Astrocyte of the hippocampus (primary cell): ENCODE measurements around the gene BAMBI.
A peak's percentile ranks its signal among the peaks of the same experiment; 100 is the strongest.

Experiments used
- DNase-seq: peaks from one replicate; pipeline ENCODE4 v3.0.0; 2011; ENCODE audit warnings: low read depth, low spot score

The BAMBI gene

DNA sequence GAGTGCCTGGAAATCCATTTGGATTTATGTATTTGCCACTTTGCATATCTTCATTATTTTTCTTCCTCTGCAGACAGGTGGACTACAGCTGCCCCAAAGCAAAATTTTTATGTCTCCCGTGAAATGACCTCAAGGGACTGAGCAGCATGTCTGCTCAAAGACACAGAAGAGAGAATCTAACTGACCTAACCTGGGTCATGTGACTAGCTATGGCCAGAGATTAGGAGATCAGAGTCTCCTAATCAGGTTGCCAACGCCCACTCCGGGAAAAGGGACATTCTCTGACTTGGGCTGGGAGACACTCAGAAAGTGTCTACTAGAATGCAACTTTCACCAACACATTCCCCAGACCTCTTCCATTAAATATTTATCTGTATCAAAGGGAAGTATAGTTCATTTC, 2.5 kb upstream of the BAMBI start:
- DNase-seq, result no peak

GRCh38 chr10:28676326-28676967, 874 bp upstream of the BAMBI start:
- peak; percentile 53 for DNase-seq

DNA sequence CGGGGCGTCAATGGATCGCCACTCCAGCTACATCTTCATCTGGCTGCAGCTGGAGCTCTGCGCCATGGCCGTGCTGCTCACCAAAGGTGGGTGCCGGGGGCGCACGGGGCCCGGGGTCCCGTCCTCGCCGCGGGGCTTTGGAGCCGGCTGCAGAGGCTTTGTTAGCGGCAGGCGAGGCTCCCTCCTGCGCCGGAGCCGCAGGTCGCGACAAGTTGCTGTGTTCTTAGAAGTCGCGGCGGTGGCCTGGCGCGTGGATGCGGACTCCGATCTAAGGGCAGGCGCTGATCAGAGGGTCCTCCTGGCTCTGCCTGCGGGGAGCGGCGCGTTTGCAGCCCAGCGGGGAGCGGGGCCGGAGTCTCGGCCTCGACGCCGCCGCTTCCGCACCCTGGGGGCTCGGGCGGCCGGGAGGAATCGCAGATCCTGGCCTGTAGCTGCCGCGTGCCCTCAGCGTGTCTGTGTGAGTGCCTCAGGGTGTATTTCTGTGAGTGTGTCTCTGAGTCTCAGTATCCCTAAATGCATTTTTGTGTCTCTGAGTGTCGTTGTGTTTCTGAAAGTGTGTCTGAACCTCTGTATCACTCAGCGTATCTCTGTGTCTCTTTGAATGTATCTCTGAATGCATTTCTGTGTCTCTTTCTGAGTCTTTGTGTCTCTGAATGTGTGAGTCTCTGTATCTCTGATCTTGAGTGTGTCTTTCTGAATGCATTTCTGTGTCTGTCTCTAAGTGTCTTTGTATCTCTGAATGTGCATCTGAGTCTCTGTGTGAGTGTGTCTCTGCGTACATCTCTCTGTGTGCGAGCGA, 766 bp downstream of the BAMBI start:
- DNase-seq, result peak; percentile 68

GRCh38 chr10:28678687-28679457, 1.6 kb downstream of the BAMBI start:
- peak; percentile 56 for DNase-seq

DNA sequence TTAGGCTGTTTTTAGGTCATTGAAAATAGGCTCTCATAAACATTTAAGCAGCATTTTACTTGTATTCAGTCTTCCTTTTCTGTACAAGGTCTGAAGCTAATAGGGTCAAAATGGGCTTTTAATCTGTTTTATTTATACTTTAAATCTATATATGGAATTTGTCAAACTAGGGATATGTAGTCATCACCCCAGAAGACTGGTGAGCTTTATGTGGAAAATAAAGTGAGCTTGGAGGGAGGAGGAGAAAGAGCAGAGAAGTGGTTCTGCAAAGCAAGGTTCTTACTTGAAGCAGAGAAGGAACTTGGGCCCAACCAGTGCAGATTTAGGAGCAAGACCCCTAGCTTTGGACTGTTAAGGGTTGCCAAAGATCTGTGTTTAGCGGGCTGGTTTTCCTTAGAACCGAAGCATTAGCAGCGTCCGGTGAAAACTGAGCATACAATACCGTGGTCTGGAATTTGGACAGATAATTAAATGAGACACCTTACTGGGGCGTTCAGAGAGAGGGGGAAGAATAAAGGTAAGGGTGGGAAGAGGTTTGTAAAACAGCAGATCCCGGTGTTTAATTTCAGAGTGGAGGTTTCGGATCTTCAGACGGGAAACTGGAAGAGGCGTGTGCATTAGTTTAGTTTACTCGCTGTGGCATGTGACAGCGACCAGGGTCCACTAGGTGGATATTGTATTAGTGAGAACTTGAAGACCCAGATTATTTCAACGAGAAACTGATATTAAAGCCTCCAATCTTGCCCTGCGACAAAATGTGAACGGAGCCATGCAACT, 2.4 kb downstream of the BAMBI start:
- DNase-seq, result peak; percentile 43

DNA sequence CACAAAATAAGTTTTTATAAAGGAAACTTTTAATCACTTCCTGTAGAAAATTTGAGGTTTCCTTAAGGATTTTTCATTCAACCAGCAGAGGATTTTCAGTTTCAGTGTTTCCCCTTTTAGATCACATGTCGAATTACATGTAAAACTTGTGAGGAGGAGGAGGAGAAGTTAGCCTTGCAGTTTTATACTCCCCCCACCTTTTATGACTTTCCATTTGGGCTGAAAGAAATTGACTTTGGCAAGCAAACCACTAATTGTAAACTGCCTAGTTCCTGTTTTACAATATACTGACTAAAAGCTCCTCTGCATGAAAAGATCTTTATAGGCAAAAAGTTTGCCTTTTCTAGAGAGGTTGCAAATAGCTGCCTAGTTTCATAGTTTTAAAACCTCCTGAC, 3.0 kb downstream of the BAMBI start:
- no peak for DNase-seq

GRCh38 chr10:28681291-28681763, 4.0 kb downstream of the BAMBI start:
- DNase-seq, result peak; percentile 92

- no peak for DNase-seq
These were observed 4.8 kb downstream of the BAMBI start for GRCh38 chr10:28681928-28682750.

GRCh38 chr10:28684157-28684985, 7.0 kb downstream of the BAMBI start:
- no peak for DNase-seq

DNA sequence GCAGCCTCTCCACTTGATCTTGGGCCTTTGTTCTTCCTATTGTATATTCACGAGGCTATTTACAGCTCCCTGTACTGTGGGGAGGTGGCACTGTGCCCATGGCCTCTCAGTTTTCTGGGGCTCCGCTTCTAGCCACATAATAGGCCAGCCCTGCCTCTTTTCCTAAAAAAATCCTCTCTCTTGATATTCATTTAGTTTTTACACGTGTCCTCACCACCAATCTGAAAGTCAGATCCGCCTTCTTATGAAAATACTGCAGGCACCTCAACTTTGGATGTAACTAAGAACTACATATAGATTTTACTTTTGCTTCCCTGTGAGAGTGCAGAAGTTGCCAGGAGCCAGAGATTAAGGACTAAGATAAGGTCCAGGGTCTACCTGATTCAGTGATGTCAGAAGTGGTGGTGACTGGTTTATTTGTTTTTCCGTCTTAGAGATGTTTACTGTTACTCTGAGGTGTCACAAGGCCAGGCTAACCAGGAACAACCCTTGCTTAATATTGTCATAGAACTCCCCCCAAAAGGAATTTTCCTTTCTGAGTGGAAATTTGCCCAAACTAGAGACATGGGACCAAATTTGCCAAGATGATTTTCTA, 7.8 kb downstream of the BAMBI start:
- DNase-seq, result no peak

GRCh38 chr10:28685717-28686116, 8.4 kb downstream of the BAMBI start:
- DNase-seq, result no peak

DNA sequence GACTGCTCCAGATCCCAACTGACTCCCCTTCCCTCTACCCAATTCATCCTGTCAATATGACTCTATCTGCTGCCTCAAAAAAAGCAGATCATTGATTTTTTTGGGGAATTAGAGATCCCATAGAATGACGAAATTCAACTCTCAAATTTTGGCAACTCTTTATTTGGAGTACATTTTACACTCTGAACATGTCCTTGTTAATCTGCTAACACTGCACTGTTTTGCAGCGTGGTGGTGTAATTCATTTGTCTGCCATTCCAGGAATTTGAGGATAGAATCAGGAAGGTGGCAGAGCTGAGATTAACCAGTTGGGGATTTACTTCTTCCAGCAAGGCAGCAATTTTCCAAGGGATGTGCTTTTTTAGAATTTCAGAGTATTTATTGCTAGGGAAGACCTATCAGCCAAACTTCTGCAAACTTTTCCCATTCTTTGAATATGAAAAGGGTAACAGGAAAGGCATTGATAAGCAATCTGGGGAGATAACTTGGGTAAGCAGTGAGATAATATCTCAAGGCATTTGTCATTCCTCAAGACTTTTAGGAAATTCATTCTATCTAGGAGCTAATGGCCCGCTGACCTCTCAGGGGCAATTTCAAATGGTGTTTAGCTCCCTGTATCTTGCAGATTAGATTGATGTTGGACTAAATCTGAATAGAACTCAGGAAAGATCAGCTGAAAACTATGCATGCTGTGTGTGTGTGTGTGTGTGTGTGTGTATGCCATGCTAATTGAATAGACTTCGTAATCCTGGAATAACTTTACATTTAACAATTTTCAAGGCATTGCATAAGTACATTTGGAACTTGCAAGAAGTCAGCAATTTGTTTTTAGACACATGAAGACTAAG, 9.7 kb downstream of the BAMBI start:
- no peak for DNase-seq

- no peak for DNase-seq
These were observed 10.3 kb downstream of the BAMBI start for GRCh38 chr10:28687683-28688001.

DNA sequence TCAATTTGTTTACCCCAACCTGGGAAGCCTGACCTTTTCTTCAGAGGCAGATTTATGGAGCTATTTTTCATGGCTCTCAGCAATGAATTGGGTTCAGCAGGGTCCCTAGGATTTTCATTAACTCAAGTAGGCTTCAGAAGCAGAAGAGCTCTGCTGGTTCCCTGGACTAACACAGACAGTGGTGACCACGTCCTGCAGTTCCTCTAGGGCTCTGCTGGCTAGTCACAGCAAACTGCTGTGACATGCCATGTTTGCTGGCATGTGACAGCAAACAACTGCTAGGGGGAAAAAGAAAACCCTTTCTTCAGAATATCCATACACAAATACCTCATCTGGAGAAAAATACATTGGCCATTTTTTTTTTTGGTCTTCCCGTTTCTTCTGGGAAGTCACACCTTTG, 13.2 kb downstream of the BAMBI start:
- no peak for DNase-seq

GRCh38 chr10:28691187-28691694, 13.9 kb downstream of the BAMBI start:
- DNase-seq, result no peak

DNA sequence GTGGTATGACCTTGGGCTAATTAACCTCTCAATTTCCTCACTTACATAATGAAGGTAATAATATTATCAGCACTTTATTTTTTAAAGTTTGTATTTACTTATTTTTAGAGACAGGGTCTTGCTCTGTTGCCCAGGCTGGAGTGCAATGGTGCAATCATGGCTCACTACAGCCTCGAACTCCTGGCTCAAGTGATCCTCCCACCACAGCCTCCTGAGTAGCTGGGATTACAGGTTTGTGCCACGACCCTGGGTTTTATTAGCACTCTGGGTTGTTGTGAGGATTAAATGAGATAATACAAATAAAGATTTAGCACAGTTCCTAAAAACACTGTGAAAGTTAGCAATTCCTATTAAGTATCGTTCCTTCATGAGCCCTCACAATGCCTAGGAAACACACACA, 14.7 kb downstream of the BAMBI start:
- DNase-seq, result no peak

- DNase-seq, result no peak
These were observed 17.2 kb downstream of the BAMBI start for GRCh38 chr10:28694530-28694929.

DNA sequence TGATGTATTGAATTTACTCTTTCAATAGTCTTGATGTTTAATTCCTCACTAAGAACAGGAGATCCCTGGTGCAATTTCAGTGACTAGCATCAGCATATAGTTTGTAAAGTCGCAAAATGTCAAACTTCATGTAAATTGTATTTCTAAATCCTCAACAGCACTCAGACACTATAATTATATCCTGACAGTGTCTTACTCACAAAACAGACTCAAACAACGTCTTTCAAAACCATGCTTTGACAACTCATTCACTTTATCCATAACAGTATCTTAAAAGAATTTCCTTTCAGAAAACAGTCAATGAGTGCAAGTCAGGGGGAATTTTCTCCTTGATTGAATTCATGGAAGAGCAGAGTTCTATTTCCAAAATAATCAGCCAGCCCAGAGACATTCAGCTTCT, 20.8 kb downstream of the BAMBI start:
- DNase-seq, result no peak
